H9 (cell line): Measurements from ENCODE around the gene AKAP1. TPM values are rescaled to one million over a fixed set of nuclear protein-coding genes. Genes with fewer than 3 reads are reported as not detected.

Source experiments
- DNase-seq: peaks from one replicate; pipeline ENCODE4 v3.0.0-alpha.2; 2017
- H2AFZ ChIP-seq: one replicate; pipeline ENCODE4 v1.6.1; 2013; ENCODE audit warnings: mild to moderate bottlenecking, low read length, control low read depth, moderate library complexity
- H2AK5ac ChIP-seq: 2 replicates; pipeline ENCODE4 v1.6.1; 2013; ENCODE audit warnings: low read length, control low read depth, mixed read lengths; ENCODE audit not compliant: insufficient read length
- H2BK120ac ChIP-seq: one replicate; pipeline ENCODE4 v1.6.1; 2013; ENCODE audit warnings: low read depth, mild to moderate bottlenecking, low read length, control low read depth, inconsistent platforms; ENCODE audit not compliant: poor library complexity, severe bottlenecking
- H2BK12ac ChIP-seq: 2 replicates; pipeline ENCODE4 v1.6.1; 2013; ENCODE audit warnings: low read length, control low read depth, mixed read lengths, low read depth; ENCODE audit not compliant: insufficient read length
- H2BK15ac ChIP-seq: 2 replicates; pipeline ENCODE4 v1.6.1; 2013; ENCODE audit warnings: low read depth, low read length, control low read depth
- H2BK20ac ChIP-seq: one replicate; pipeline ENCODE4 v1.6.1; 2013; ENCODE audit warnings: low read depth, mild to moderate bottlenecking, low read length, control low read depth, inconsistent platforms; ENCODE audit not compliant: poor library complexity, severe bottlenecking
- H2BK5ac ChIP-seq: 2 replicates; pipeline ENCODE4 v1.6.1; 2013; ENCODE audit warnings: low read length, control low read depth, mixed read lengths; ENCODE audit not compliant: insufficient read length
- H3K14ac ChIP-seq: 2 replicates; pipeline ENCODE4 v1.6.1; 2013; ENCODE audit warnings: low read length, control low read depth; ENCODE audit not compliant: insufficient read depth
- H3K18ac ChIP-seq: 2 replicates; pipeline ENCODE4 v1.6.1; 2013; ENCODE audit warnings: low read depth, mild to moderate bottlenecking, mixed read lengths, low read length, control low read depth; ENCODE audit not compliant: insufficient read length
- H3K23ac ChIP-seq: 2 replicates; pipeline ENCODE4 v1.6.1; 2013; ENCODE audit warnings: low read length, control low read depth, mixed read lengths, low read depth; ENCODE audit not compliant: insufficient read length
- H3K23me2 ChIP-seq: 2 replicates; pipeline ENCODE4 v1.6.1; 2013; ENCODE audit warnings: low read depth, mild to moderate bottlenecking, mixed read lengths, low read length, control low read depth; ENCODE audit not compliant: insufficient read length, poor library complexity, severe bottlenecking
- H3K27ac ChIP-seq: 2 replicates; pipeline ENCODE4 v1.5.1; 2013; ENCODE audit warnings: low read length, control low read depth, mixed read lengths, low read depth; ENCODE audit not compliant: insufficient read length
- H3K27me3 ChIP-seq: 2 replicates; pipeline ENCODE4 v1.6.1; 2013; ENCODE audit warnings: low read length, control low read depth, inconsistent platforms; ENCODE audit not compliant: insufficient read depth
- H3K4ac ChIP-seq: 2 replicates; pipeline ENCODE4 v1.6.1; 2013; ENCODE audit warnings: low read depth, mild to moderate bottlenecking, control low read depth, inconsistent platforms, low read length, moderate library complexity
- H3K4me1 ChIP-seq: 2 replicates; pipeline ENCODE4 v1.6.1; 2013; ENCODE audit warnings: low read length, control low read depth, inconsistent platforms; ENCODE audit not compliant: insufficient read depth
- H3K4me2 ChIP-seq: 2 replicates; pipeline ENCODE4 v1.6.1; 2013; ENCODE audit warnings: low read length, control low read depth, mixed read lengths; ENCODE audit not compliant: insufficient read length, insufficient read depth
- H3K56ac ChIP-seq: 2 replicates; pipeline ENCODE4 v1.6.1; 2013; ENCODE audit warnings: low read depth, mild to moderate bottlenecking, mixed read lengths, low read length, control low read depth; ENCODE audit not compliant: insufficient read length
- H3K79me1 ChIP-seq: 2 replicates; pipeline ENCODE4 v1.6.1; 2013; ENCODE audit warnings: low read depth, mild to moderate bottlenecking, moderate library complexity, low read length, control low read depth, inconsistent platforms; ENCODE audit not compliant: insufficient read depth, poor library complexity, severe bottlenecking
- H3K79me2 ChIP-seq: 2 replicates; pipeline ENCODE4 v1.6.1; 2013; ENCODE audit warnings: low read length, control low read depth, inconsistent platforms; ENCODE audit not compliant: insufficient read depth
- H3K9ac ChIP-seq: 2 replicates; pipeline ENCODE4 v1.6.1; 2013; ENCODE audit warnings: low read length, control low read depth, mixed read lengths; ENCODE audit not compliant: insufficient read length; ENCODE audit errors: extremely low read depth
- H3K9me3 ChIP-seq: one replicate; pipeline ENCODE4 v1.6.1; 2013; ENCODE audit warnings: low read depth, low read length, inconsistent platforms; ENCODE audit not compliant: control insufficient read depth
- H3T11ph ChIP-seq: one replicate; pipeline ENCODE4 v1.6.1; 2013; ENCODE audit warnings: mild to moderate bottlenecking, low read length, control low read depth, inconsistent platforms
- H4K20me1 ChIP-seq: one replicate; pipeline ENCODE4 v1.6.1; 2013; ENCODE audit not compliant: control insufficient read depth, insufficient read length, insufficient read depth
- H4K5ac ChIP-seq: 2 replicates; pipeline ENCODE4 v1.6.1; 2013; ENCODE audit warnings: low read depth, mild to moderate bottlenecking, mixed read lengths, low read length, control low read depth; ENCODE audit not compliant: insufficient read length
- H4K8ac ChIP-seq: replicated peaks from 2 replicates; pipeline ENCODE4 v1.6.1; 2013; ENCODE audit warnings: low read length, control low read depth, mixed read lengths, low read depth; ENCODE audit not compliant: insufficient read length
- H4K91ac ChIP-seq: 2 replicates; pipeline ENCODE4 v1.6.1; 2013; ENCODE audit warnings: low read depth, mild to moderate bottlenecking, moderate library complexity, mixed read lengths, low read length, control low read depth; ENCODE audit not compliant: insufficient read length
- H3K27ac Mint-ChIP-seq, 3 experiments: 2 replicates in 2 of 3; 3 replicates in 1 of 3; pipeline ENCODE4 v1.8.0; 2020 to 2021; ENCODE audit warnings: mixed read lengths in 3 of 3, mild to moderate bottlenecking in 1 of 3, moderate library complexity in 1 of 3
- H3K27me3 Mint-ChIP-seq: 2 replicates; pipeline ENCODE4 v1.8.0; 2021; ENCODE audit warnings: low read depth, mild to moderate bottlenecking, moderate library complexity, mixed read lengths
- H3K36me3 Mint-ChIP-seq, 3 experiments: 2 replicates in 2 of 3; 3 replicates in 1 of 3; pipeline ENCODE4 v1.8.0; 2020 to 2021; ENCODE audit warnings: low read depth in 3 of 3, mixed read lengths in 3 of 3; ENCODE audit not compliant: insufficient read depth in 1 of 3
- H3K4me1 Mint-ChIP-seq, 2 experiments: 2 replicates each; pipeline ENCODE4 v1.8.0; 2020; ENCODE audit warnings: mixed read lengths in 2 of 2
- H3K4me3 Mint-ChIP-seq, 2 experiments: 2 replicates in 1 of 2; 3 replicates in 1 of 2; pipeline ENCODE4 v1.8.0; 2020 to 2021; ENCODE audit warnings: mild to moderate bottlenecking in 2 of 2, mixed read lengths in 2 of 2, moderate library complexity in 1 of 2
- H3K9me3 Mint-ChIP-seq, 2 experiments: 2 replicates in 1 of 2; 3 replicates in 1 of 2; pipeline ENCODE4 v1.8.0; 2020; ENCODE audit warnings: mild to moderate bottlenecking in 2 of 2, mixed read lengths in 2 of 2, moderate library complexity in 1 of 2
- WGBS: extraction: QIAGEN DNeasy Blood & Tissue Kit; methylation state at CpG from one replicate; pipeline ENCODE4 v1.1.7; 2013; ENCODE audit warnings: missing lambda C conversion rate, low lambda C conversion rate, mixed read lengths; ENCODE audit not compliant: insufficient read length; ENCODE audit errors: extremely low coverage; 5-methylcytosine and 5-hydroxymethylcytosine counted together
- total RNA-seq: library from RNA; stranded (reverse); gene quantifications from 2 replicates; pipeline ENCODE4 v1.2.1, GENCODE V29; 2021
- TF ChIP-seq, protein P1 (sequence below): fragments of 200-600 bp; sonication (generic); conservative IDR thresholded peaks from 3 replicates; pipeline ENCODE4 v1.8.0; 2021; ENCODE audit warnings: antibody characterized with exemption, mild to moderate bottlenecking

AKAP1 gene
- total RNA-seq, 1 experiment from 2014 or later = 61.2 TPM

DNA sequence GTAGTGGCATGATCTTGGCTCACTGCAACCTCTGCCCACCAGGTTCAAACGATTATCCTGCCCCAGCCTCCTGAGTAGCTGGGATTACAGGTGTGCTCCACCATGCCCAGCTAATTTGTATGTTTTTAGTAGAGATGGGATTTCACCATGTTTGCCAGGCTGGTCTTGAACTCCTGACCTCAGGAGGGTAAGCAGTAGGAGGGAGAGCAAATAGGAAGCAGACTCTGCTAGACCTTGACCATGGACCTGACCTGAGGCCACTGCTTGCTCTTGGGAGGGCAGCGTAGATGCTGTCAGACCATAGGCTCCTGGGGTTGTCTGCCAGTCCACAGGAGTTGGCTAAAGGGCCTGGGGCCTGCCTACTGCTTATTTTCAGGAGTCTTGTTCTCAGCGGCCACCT, 28.6 kb downstream of the AKAP1 start:
- no peak overlapping the region for H3K23ac ChIP-seq
- H3K9me3 Mint-ChIP-seq = no peaks in the 10 kb centered on the region
- H3K79me2 ChIP-seq = no peaks in the 10 kb centered on the region; the same call in 1 of the 2 replicates
- H2BK15ac ChIP-seq = no peak overlapping the region
- H3K27ac ChIP-seq = no peak overlapping the region
- H3K4me3 Mint-ChIP-seq = no peak overlapping the region
- no peaks in the 10 kb centered on the region for H3K79me1 ChIP-seq
- no peak overlapping the region for H3K4me2 ChIP-seq
- no peak overlapping the region for H2BK12ac ChIP-seq
- H4K5ac ChIP-seq = no peak overlapping the region
- H2BK120ac ChIP-seq = no peak overlapping the region
- no peak overlapping the region for H2BK20ac ChIP-seq
- H3T11ph ChIP-seq = no peak overlapping the region
- H3K9me3 ChIP-seq = no peaks in the 10 kb centered on the region
- no peaks in the 10 kb centered on the region for H3K23me2 ChIP-seq
- no peak overlapping the region for H2AFZ ChIP-seq
- no peak overlapping the region for H3K4ac ChIP-seq
- no peak overlapping the region for H4K91ac ChIP-seq
- H3K36me3 Mint-ChIP-seq = peaks cover 58 to 85% (median 69%) of the 10 kb centered on the region in 3 experiments
- peaks cover 25 to 36% of the 10 kb centered on the region in 2 experiments for H3K4me1 Mint-ChIP-seq
- H3K27ac Mint-ChIP-seq = no peak overlapping the region; a peak in 1 of 7 replicates
- no peak overlapping the region for H3K14ac ChIP-seq
- H3K18ac ChIP-seq = no peak overlapping the region
- no peak overlapping the region for H3K56ac ChIP-seq
- no peak overlapping the region for H4K8ac ChIP-seq
- H4K20me1 ChIP-seq = peaks cover 2% of the 10 kb centered on the region
- TF ChIP-seq, protein P1, sequence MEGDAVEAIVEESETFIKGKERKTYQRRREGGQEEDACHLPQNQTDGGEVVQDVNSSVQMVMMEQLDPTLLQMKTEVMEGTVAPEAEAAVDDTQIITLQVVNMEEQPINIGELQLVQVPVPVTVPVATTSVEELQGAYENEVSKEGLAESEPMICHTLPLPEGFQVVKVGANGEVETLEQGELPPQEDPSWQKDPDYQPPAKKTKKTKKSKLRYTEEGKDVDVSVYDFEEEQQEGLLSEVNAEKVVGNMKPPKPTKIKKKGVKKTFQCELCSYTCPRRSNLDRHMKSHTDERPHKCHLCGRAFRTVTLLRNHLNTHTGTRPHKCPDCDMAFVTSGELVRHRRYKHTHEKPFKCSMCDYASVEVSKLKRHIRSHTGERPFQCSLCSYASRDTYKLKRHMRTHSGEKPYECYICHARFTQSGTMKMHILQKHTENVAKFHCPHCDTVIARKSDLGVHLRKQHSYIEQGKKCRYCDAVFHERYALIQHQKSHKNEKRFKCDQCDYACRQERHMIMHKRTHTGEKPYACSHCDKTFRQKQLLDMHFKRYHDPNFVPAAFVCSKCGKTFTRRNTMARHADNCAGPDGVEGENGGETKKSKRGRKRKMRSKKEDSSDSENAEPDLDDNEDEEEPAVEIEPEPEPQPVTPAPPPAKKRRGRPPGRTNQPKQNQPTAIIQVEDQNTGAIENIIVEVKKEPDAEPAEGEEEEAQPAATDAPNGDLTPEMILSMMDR = no peak
- no peaks in the 10 kb centered on the region for H3K27me3 ChIP-seq
- no peak overlapping the region for H2AK5ac ChIP-seq
- WGBS = no CpG with 5 or more reads among the region's 3 CpGs
- no peaks in the 10 kb centered on the region; the same call in 1 of the 2 replicates for H3K4me1 ChIP-seq
- H3K9ac ChIP-seq = no peak overlapping the region
- DNase-seq = no peak
- H3K27me3 Mint-ChIP-seq = no peaks in the 10 kb centered on the region
- H2BK5ac ChIP-seq = no peak overlapping the region
